GM21367 (cell line): ENCODE results near the gene DHDH.

Experiments
- ATAC-seq: cut with Tn5 transposase; IDR thresholded peaks from one replicate; pipeline ENCODE4 v1.9.1; 2021; ENCODE audit not compliant: unreplicated experiment

DHDH gene

DNA sequence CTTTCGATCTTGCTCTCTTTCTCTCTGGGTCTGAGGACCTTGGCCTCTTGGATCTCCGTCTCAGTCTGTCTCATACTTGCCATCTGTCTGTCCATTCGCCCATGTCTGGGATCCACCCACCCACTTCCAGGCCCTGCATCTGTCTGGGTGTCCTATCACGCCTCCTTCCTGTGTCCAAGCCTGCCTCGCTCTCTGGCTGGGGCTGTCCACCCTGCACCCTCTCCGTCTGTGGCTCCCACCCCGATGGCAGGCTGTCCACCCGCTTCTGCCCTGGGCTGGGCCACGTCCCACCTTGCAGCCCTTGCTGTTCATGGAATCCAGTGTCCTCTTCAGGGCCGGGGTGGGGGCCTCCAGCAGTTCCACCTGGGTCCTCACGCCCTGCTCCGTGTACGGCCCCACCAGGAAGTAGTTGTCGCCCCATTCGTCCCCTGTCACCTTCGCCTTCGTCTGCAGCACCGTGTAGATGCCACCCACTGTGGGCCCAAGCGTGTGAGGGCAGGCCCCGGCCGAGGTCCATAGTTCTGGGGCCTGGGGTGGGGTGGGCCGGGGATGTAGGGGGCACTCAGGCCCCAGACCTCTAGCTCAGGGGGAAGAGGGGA, 57.6 kb downstream of the DHDH start:
- no peak for ATAC-seq

DNA sequence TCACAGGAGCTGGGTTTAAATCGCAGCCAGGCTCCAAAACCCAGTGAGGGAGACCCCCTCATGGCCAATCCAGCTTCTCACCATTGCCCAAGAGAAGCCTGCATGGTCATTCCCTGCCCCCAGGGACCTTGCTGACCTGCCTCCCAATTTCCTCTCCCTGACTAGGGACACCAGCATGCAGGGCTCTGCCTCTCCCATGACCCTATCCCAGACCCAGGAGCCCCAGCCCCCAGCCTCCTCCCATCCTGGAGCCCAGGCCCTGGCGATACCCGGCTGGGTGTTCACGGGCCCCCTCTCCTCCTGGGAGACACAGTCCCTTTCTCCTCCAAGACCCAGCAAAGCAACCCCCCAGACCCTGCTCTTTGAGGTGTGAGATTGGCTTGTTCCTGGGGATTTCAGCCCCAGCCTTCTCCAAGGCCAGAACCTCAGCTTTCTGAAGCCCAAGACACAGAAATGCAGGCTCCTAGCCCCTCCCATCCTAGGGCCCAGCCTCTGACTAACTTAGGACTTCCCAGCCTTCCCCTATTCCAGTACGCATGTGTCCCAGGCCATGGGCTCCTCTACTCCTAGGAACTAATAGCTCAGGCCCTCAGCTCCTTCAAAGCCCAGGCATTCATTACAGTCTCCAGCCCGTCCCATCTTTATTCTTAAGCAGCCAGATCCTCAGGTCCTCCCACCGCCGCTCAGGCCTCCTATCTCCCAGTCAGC, 58.5 kb downstream of the DHDH start:
- ATAC-seq = no peak

DNA sequence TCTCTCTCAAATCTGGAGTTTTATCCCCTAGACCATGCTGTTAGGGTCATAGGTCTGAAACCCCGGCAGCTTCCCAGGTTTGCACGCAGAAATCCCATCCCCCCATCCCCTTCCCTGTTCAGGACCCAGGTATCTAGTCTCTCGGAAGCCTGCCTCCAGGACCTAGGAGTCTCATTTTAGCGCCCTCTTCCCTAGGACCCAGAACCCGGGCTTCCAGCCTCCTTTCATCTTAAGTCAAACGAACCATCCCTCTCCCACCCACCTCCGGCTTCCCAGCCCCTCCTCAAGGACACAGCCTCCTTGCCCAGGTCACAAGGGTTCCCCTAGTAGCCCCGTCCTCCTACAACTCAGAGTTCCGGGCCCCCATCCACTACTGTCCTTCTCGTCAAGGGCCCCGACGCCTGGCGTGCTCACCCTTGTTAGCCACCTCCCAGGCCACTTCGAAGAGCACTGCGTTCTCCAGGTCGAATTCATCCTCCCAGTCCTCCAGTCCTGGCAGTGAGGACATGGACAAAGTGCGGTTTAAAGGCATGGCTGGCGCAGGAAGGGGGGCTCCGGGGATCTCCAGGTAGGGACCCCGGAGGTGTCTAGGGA, 59.2 kb downstream of the DHDH start:
- ATAC-seq = peak; percentile 1

DNA sequence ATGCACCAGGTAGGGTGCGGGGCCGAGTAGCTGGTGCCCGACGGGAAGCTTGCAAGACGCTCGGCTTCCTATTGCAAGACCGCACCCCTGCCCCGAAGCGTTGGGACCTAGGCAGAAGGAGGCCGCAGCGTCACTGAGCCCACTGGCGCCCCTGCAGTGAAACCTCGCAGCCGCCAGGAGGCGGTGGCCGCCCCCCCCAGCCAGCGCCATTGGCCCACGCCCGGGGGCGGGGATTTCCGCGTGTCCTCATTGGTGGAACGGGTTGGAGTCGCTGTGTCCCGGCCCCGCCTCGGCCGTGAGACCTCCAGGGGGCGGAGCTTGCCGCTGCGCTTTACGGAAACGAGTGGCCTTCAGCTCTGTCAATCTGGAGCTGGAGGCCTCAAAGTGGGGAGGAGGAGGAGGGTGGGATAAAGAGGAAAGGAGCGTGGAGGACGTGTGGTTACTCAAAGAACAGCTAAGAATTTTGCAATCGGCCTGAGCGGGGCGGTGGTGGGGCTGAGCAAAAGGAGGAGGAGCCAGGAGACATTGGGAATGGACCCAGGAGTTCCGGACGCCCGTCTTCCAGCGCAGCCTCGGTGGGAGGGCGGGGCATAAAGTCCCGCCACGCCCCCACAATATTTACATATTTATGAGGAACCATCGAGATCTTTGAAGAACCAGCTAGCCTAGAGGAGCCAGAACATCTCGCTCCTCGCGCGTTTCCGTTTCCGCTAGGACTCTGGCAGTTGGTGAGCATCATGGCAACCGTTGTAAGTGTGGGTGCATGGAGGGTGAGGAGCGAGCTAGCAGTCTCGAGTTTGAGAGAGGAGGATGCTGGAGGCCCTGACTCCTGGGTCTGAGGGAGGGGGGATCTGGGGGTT, 59.9 kb downstream of the DHDH start, which contains the start of the genes GYS1 and RUVBL2:
GYS1 (minus strand) TSS at position 135 of the 860 bp plus-strand sequence. CDS start 197 bp downstream, outside the sequence.
RUVBL2 (plus strand) TSS at position 713 of the 860 bp plus-strand sequence; CDS start at position 738, 25 bp downstream.
- peak; percentile 71 for ATAC-seq

DNA sequence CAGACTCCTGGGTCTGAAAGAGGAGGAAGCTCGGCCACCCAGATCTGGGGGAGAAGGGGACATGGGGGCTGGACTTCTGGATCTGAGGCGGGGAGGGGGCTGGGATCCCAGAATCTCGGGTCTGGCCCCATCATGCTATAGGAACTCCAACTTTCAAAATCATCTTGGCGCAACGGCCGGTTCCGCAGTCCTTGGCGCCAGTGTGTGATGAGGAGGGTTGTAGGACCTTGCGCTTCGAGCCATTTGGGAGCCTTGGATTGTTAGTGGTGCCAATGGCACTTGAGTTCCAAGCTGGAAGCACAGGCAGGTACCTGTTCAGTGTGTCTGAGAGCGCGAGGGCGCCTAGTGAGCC, 60.5 kb downstream of the DHDH start:
- ATAC-seq = no peak
